HG02798 (cell line): ENCODE results near the gene GDA.
A peak's percentile ranks its signal among the peaks of the same experiment; 100 is the strongest.
"Not testable (repeated sequence)": the region's sequence is repeated elsewhere in the genome, so short reads cannot be mapped to it uniquely, and the experiment has no call there.

Source experiments
- ATAC-seq: cut with Tn5 transposase; IDR thresholded peaks from one replicate; pipeline ENCODE4 v1.9.1; 2021; ENCODE audit warnings: mild to moderate bottlenecking; ENCODE audit not compliant: unreplicated experiment, poor library complexity

GDA gene

DNA sequence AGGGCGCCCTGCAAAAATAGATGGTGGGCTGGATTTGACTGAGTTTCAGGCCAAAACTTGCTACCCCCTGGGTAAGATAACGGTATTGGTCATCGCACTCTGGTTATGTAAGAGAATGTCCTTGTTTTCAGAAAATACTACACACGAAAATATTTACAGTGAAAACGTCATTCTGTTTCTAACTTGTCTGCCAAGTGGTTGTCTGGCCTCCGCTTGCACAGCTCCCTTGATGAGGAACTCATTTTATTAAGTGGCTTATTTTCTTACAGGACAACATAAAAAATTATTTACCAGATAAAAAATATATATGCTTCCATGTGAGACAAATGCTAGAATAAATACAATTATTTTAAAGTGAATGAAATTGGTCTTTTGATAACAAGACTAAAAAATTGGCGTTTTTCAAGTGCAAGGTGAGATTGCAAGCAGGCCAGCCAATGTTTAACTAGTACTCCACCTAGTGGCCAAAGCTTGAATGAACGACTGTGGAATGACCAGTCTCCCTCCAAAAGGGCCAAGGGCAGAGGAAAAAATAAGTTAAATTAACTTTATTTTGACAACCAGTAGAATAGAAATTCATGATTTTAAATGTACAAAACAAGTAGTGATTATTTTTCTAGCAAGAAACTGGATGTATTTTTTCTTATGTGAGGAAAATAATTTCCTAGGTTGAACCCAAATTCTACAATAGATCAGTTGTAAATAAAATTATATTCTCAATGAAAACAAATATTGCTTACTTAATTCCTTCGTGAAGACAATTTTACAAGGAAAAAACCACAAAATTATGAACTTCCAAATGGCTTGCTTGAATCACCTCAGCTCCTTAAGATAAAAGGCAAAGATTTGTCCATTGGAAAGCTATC, 122.6 kb downstream of the GDA start:
- peak; percentile 63 for ATAC-seq

DNA sequence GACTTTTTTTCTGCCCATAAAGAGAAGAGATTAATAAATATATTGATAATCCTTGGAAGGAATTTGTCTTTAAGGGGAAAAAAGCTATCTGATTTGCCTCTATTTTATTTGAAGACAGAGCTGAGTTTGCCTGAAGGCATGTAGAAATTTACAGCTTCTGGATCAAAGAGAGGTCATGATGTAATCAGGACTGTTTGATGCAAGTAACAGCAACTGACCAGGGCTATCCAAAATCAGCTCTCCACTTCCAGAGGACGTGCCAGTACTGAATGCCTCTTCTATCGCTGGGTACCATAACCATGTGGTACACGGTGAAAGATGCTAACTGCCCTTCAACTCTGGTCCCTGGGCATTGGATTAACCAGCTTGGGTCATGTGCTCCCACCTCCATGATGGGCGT, 125.2 kb downstream of the GDA start:
- no peak for ATAC-seq

DNA sequence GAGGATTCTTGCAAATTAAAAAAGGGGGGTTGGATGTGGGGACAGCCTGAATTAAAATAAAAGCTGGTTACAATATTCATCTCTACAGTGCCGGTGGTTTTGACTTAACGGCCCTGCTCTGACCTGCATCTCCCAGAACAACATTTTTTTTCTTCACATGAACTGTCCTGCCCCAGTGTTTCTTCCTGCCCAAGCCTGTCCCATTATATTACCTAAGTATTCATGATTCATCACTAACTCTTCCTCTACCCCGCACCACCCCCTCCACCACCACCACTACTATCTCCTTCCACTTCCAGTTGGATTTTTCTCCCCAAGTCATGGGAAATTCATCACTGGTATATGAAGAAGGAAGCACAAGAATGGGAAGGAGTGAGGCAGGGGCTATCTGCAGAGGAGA, 125.7 kb downstream of the GDA start:
- no peak for ATAC-seq

DNA sequence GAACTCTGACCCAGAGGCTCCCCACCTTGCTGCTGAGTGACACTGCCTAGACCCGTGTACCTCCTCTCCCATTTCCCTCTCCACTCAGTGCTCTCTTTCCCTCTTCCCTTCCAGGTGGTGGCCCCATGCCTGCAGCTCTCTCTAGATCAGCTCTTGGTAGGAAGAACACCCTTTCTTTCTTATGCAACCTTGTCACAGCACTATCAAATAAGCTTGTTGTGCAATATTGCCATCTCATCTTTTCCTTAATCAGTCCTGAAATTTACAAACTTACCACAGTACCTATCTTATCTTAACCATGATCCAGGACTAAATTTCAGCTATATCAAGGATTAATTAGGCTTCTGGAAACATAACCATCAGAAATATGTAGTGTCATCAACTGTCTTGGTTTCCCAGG, 127.2 kb downstream of the GDA start:
- ATAC-seq: no peak

DNA sequence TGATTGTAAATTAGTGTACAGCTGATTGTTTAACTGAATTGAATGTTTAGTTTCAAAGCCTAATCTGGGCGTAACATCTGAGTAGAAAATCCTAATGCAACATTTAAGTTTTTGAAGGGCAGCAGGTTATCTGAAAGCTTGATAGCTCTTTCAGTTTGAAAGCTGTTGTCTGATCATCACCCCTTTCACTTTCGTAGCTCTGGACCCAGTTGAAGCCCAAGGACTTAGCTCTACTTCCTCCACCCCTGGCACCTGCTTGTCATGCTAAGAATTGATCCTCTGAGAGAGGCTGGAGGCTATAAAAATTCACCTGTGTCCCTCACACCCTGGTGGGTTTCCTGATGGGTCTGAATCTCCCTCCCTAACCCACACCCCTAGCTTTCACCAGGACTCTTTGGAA, 129.7 kb downstream of the GDA start:
- peak; percentile 81 for ATAC-seq

DNA sequence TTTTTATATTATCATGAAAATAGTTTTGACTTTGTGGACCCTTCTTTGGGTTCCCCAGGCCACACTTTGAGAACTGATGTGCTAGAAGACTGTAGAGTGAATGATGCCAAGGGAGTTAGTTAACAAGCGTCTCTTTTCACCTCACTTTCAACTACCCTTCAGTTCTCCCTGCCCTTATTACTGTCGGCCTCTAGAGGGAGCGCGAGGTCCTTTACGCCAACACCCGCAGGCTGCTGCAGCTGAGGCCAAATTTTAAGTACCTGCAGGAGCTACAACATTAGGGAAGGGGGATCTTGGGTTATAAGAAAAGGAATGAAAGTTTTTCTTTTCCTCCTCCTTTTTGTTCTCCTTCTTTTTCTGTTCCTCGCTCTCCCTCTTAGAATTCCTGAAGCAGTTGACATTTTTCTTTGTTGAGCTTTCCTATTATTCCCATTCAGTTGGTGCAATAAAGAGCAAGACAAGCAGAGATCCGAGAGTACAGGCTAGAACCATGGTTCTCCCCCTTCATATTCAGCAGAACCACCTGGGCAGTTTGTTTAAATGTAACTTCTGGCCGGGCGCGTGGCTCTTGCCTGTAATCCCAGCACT, 131.8 kb downstream of the GDA start:
- ATAC-seq: peak; percentile 89

DNA sequence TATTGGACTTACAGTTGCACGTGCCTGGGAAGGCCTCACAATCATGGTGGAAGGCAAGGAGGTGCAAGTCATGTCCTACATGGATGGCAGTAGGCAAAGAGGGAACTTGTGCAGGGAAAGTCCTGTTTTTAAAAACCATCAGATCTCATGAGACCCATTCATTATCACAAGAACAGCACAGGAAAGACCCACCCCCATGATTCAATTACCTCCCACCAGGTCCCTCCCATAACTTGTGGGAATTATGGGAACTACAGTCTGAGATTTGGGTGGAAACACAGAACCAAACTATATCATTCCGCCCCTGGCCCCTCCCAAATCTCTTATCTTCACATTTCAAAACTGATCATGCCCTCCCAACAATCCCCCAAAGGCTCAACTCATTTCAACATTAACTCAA, 140.2 kb downstream of the GDA start:
- ATAC-seq: no peak

DNA sequence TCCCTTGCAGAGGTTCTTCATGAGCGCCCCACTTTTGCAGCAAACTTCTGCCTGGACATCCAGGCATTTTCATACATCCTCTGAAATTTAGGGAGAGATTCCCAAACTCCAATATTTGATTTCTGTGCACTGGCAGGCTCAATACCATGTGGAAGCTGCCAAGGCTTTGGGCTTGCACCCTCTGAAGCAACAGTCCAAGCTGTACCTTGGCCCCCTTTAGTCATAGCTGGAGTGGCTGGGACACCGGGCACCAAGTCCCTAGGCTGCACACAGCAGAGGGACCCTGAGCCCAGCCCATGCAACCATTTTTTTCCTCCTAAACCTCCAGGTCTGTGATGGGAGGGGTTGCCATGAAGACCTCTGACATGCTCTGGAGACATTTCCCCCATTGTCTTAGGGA, 141.1 kb downstream of the GDA start:
- ATAC-seq: no peak

DNA sequence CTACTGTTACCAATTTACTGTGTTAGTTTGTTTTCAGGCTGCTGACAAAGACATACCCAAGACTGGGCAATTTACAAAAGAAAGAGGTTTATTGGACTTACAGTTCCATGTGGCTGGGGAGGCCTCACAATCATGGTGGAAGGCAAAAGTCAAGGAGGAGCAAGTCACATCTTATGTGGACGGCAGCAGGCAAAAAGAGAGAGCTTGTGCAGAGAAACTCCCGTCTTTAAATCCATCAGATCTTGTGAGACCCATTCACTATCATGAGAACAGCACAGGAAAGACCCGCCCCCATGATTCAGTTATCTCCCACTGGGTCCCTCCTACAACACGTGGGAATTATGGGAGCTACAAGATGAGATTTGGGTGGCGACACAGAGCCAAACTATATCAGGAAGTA, 142.3 kb downstream of the GDA start:
- not testable (repeated sequence) for ATAC-seq

DNA sequence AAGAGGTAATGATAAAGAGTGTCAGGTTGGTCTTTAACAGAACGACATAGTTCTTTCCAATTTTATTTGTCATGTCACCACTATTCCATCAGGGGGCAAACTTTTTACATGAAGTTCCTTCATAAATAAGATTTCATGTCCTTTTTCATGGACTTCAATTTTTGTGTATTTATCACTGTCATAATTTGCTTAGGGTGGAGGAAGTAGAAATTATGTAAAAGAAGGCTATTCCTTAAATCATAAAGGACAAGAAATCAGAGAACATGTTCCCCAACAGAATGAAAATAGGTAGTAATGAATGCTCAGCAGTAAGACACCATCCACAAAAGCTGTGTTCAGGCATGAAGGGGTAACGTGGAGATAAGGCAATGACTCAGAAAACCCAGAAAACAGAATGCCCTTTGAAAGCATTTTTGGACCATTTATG, 143.0 kb downstream of the GDA start:
- ATAC-seq: peak; percentile 62

DNA sequence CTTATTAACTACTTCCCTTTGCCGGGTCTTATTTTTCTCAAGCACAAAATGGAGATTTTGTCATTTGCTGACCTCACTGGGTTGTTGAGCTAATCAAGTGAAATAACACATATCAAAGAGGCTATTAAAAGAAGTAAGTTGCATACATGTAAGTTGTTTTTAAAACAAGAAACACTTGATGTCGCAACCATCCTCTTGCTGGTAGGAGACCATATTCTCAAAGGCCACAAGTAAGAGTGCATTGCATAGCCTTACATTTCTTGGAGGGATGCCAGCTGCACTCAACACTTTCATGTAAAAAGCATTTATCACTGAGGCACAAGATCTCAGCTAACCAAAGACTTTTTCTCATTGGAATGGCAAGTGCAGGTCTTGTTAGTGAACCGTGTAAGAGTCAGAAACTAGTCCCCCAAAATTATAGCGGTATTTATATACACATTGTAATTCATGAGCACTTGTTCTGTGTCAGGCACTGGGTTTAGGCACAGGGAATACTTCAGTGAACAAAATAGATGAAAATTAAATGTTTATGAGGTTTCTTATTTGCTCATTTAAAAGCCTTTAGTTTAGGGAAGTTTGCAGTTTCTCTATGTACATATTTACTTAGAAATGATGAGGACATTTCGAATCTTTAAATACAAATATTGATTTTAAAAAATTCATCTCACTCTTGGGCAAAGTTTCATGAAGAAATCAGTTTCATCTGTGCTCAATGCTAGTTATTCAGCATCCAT, 143.8 kb downstream of the GDA start:
- ATAC-seq: no peak

DNA sequence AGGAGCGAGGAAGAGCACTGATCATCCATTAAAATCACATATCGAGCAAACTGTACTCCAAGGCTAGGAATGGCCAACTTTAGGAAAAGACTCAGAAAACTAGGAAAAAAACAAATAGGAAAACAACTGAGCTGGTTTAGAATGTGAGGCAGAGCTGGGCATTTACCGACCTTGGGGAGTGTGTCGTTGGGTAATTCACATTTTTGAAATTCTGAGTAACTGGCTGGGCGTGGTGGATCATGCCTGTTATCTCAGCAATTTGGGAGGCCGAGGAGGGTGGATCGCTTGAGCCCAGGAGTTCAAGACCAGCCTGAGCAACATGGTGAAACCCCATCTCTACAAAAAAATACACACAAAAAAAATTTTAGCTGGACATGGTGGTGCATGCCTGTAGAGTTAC, 145.7 kb downstream of the GDA start:
- no peak for ATAC-seq

DNA sequence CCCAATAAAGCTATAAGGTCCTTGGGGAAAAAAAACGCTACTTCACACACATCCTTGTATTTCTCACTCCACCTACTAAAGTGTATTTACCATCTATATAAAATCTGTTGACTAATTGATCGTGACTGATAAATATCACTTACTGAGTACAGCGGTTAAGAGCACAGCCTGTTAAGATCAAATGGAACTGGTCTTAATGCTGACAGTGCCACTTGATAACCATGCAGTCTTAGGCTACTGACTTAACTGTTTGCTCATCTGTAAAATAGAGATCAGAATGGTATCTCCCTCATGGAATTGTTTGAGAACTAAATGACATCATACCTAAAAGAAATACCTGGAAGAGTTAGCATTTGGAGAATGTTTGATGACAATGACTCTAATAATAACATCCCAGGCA, 148.3 kb downstream of the GDA start:
- no peak for ATAC-seq

DNA sequence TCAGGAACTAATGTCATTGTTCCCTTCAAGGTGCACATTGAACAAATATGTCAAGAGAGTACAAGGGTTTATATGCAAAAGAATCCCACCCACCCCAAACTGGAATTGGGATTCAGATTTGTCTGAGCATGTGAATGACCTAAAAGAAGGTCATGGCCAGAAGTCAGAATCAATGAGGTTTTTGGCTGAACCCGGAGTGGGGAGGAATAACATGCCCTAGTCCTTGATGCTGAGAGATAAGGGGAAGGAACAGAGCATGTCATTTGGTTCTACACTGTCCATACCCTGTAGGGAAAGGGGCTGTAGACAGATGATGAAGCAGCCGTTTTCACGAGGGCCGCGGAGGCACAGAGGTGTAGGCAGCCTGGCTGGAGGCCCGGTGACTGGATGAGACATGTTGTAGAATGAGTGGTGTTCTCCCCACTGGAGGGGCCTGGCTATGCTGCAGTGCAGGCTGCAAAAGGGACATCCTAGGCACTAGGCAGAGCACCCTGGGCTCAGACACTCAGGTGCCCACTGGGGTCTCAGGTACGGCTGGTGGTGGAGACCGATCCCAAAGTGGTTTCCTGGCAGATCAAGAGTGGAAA, 149.9 kb downstream of the GDA start:
- no peak for ATAC-seq

DNA sequence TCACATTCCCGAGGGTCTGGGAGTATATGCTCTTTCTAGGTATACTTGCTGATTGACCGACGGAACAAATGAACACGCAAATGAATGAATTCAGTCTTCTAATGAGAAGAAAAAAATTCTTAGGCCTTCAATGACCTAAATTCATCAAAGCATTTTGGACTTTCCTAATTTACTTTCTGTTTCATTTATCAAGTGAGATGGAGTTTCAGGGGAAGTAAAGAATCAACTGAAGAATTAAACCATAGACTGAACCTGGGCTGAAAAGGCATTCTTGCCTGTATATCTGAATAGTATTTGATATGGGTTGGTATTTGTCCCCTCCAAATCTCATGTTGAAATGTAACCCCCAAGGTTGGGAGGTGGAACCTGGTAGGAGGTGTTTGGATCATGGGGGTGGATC, 151.6 kb downstream of the GDA start:
- ATAC-seq: peak; percentile 42
